GM23248 (cell line): Measurements from ENCODE around the gene EDAR. TPM values are rescaled to one million over a fixed set of nuclear protein-coding genes. Genes with fewer than 3 reads are reported as not detected.

Source experiments
- DNase-seq: peaks from one replicate; pipeline ENCODE4 v3.0.0-alpha.2; 2015
- H2AFZ ChIP-seq: fragments of 200-600 bp; sonication (generic); 2 replicates; pipeline ENCODE4 v1.6.1; 2016; ENCODE audit warnings: antibody characterized with exemption
- H3F3A ChIP-seq: fragments of 200-600 bp; sonication (generic); 2 replicates; pipeline ENCODE4 v1.6.1; 2016; ENCODE audit warnings: mild to moderate bottlenecking, antibody characterized with exemption, mixed run types; ENCODE audit not compliant: insufficient read depth
- H3K27ac ChIP-seq: fragments of 200-600 bp; sonication (generic); 2 replicates; pipeline ENCODE4 v1.5.1; 2016; ENCODE audit warnings: mild to moderate bottlenecking
- H3K27me3 ChIP-seq: fragments of 200-600 bp; sonication (generic); replicated peaks from 2 replicates; pipeline ENCODE4 v1.6.1; 2016; ENCODE audit warnings: mild to moderate bottlenecking; ENCODE audit not compliant: insufficient read depth
- H3K36me3 ChIP-seq: fragments of 200-600 bp; sonication (generic); 2 replicates; pipeline ENCODE4 v1.6.1; 2016; ENCODE audit warnings: low read depth, mild to moderate bottlenecking
- H3K4me1 ChIP-seq: fragments of 200-600 bp; sonication (generic); 2 replicates; pipeline ENCODE4 v1.6.1; 2016; ENCODE audit warnings: mild to moderate bottlenecking; ENCODE audit not compliant: insufficient read depth
- H3K4me2 ChIP-seq: fragments of 200-600 bp; sonication (generic); one replicate; pipeline ENCODE4 v1.6.1; 2016; ENCODE audit warnings: mild to moderate bottlenecking; ENCODE audit not compliant: unreplicated experiment
- H3K4me3 ChIP-seq: fragments of 200-600 bp; sonication (generic); 2 replicates; pipeline ENCODE4 v1.5.1; 2016; ENCODE audit warnings: mild to moderate bottlenecking
- H3K79me2 ChIP-seq: fragments of 200-600 bp; sonication (generic); 2 replicates; pipeline ENCODE4 v1.6.1; 2016; ENCODE audit warnings: mild to moderate bottlenecking; ENCODE audit not compliant: insufficient read depth
- H3K9ac ChIP-seq: fragments of 200-600 bp; sonication (generic); 2 replicates; pipeline ENCODE4 v1.6.1; 2016; ENCODE audit warnings: mild to moderate bottlenecking
- H3K9me2 ChIP-seq: fragments of 200-600 bp; sonication (generic); 2 replicates; pipeline ENCODE4 v1.6.1; 2016; ENCODE audit warnings: mixed run types, mild to moderate bottlenecking, moderate library complexity; ENCODE audit not compliant: insufficient read depth
- H3K9me3 ChIP-seq: fragments of 200-600 bp; sonication (generic); one replicate; pipeline ENCODE4 v1.6.1; 2017; ENCODE audit warnings: low read depth
- H4K20me1 ChIP-seq: fragments of 200-600 bp; sonication (generic); 2 replicates; pipeline ENCODE4 v1.6.0; 2016; ENCODE audit not compliant: insufficient read depth
- EZH2 ChIP-seq: fragments of 200-600 bp; sonication (generic); IDR thresholded peaks from 2 replicates; pipeline ENCODE4 v1.6.1; 2018; ENCODE audit warnings: antibody characterized with exemption, mild to moderate bottlenecking; ENCODE audit not compliant: insufficient read depth, poor library complexity, severe bottlenecking
- EZH2phosphoT487 ChIP-seq: fragments of 200-600 bp; sonication (generic); IDR thresholded peaks from 2 replicates; pipeline ENCODE4 v1.6.1; 2018; ENCODE audit warnings: antibody characterized with exemption, moderate library complexity, mild to moderate bottlenecking, low read depth; ENCODE audit not compliant: insufficient read depth
- WGBS, 2 experiments: methylation state at CpG; one replicate each; pipeline ENCODE4 v1.1.6; 2015 to 2017; ENCODE audit warnings: low lambda C conversion rate in 2 of 2, low coverage in 1 of 2; ENCODE audit errors: missing lambda C conversion rate in 2 of 2; 5-methylcytosine and 5-hydroxymethylcytosine counted together
- in situ Hi-C: fragments of 300-500 bp; cut with MboI; formaldehyde crosslinking; loops from 2 replicates; pipeline ENCODE4 v1.15.0; 2020
- polyA plus RNA-seq: library from polyadenylated mRNA; unstranded; fragments of >200 nt; fragmentation: Nextera tagmentation; extraction: Ambion mirVana; gene quantifications from 2 replicates; pipeline ENCODE4 v1.2.1, GENCODE V29; 2016
- total RNA-seq: library from RNA; depleted of rRNA; stranded (reverse); fragments of >200 nt; shearing (Covaris generic); gene quantifications from 2 replicates; pipeline ENCODE4 v1.2.3, GENCODE V29; 2014

EDAR gene
- total and polyA plus RNA-seq, 2 experiments from 2014 or later: not detected

- H3K79me2 ChIP-seq: no peaks in the 10 kb centered on the region
- H3K9me2 ChIP-seq: no peaks in the 10 kb centered on the region
- no peak overlapping the region for H3K9ac ChIP-seq
- no peaks in the 10 kb centered on the region for H3K36me3 ChIP-seq
- no peaks in the 10 kb centered on the region for H3K27me3 ChIP-seq
- no peak overlapping the region for H3K4me2 ChIP-seq
- in situ Hi-C loops: no loop called here
- WGBS, 2 experiments: 98 to 100% methylated on average over 2 of the region's 2 CpGs
- H4K20me1 ChIP-seq: no peaks in the 10 kb centered on the region
- H3K27ac ChIP-seq: no peak overlapping the region
- H3F3A ChIP-seq: no peaks in the 10 kb centered on the region
- TF ChIP-seq EZH2: no peak
- no peak for TF ChIP-seq EZH2phosphoT487
- no peaks in the 10 kb centered on the region for H3K4me1 ChIP-seq
- no peak overlapping the region for H2AFZ ChIP-seq
- no peak overlapping the region for H3K4me3 ChIP-seq
- no peak for DNase-seq
- H3K9me3 ChIP-seq: no peaks in the 10 kb centered on the region
These were observed 111.5 kb downstream of the EDAR start for GRCh38 chr2:108877506-108877905.

DNA sequence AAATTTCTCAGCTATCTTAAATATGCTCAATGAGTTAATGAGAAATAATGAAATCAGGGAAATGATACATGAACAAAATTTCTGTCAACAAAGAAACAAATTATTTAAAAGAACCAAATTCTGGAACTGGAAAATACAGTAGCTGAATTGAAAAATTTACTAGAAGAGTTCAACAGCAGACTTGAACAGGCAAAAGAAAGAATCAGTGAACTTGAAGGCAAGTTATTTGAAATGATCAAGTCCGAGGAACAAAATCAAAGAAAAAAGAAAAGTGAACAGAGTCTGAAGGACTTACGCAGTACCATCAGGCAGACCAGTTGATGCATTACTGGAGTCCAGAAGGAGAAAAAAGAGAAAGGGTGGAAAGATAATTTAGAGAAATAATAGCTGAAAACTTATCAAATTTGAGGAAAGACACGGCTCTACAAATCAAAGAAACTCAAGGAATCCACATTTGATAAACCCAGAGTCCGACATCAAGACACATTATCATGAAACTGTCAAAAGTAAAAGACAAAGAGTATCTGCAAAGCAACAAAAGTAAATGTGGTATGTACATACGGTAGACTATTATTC, 118.9 kb downstream of the EDAR start:
- H3F3A ChIP-seq: no peaks in the 10 kb centered on the region
- WGBS, 2 experiments: 97 to 98% methylated on average over 5 of the region's 5 CpGs
- H3K79me2 ChIP-seq: no peaks in the 10 kb centered on the region
- H3K4me2 ChIP-seq: no peak overlapping the region
- DNase-seq: no peak
- H2AFZ ChIP-seq: no peak overlapping the region
- H3K9me2 ChIP-seq: no peaks in the 10 kb centered on the region
- H3K9me3 ChIP-seq: no peaks in the 10 kb centered on the region
- H3K9ac ChIP-seq: no peak overlapping the region
- no peaks in the 10 kb centered on the region for H4K20me1 ChIP-seq
- no peak overlapping the region for H3K27ac ChIP-seq
- no peak overlapping the region for H3K4me3 ChIP-seq
- no peaks in the 10 kb centered on the region for H3K36me3 ChIP-seq
- in situ Hi-C loops: no loop called here
- no peak for TF ChIP-seq EZH2
- no peaks in the 10 kb centered on the region for H3K4me1 ChIP-seq
- no peaks in the 10 kb centered on the region for H3K27me3 ChIP-seq

GRCh38 chr2:108869542-108869941, 119.5 kb downstream of the EDAR start:
- Histone ChIP-seq H3K9ac (no peak overlapping the region), H3K79me2 (no peaks in the 10 kb centered on the region), H2AFZ (no peak overlapping the region), H4K20me1 (no peaks in the 10 kb centered on the region), H3F3A (no peaks in the 10 kb centered on the region), H3K36me3 (no peaks in the 10 kb centered on the region), H3K4me2 (no peak overlapping the region), H3K9me2 (no peaks in the 10 kb centered on the region), H3K9me3 (no peaks in the 10 kb centered on the region), H3K4me1 (no peaks in the 10 kb centered on the region), H3K27me3 (no peaks in the 10 kb centered on the region), H3K4me3 (no peak overlapping the region), H3K27ac (no peak overlapping the region)
- 96% methylated on average over 3 of the region's 3 CpGs for WGBS, 2 experiments
- DNase-seq: no peak
- TF ChIP-seq EZH2: no peak
- TF ChIP-seq EZH2phosphoT487: no peak
- in situ Hi-C loops: no loop called here

DNA sequence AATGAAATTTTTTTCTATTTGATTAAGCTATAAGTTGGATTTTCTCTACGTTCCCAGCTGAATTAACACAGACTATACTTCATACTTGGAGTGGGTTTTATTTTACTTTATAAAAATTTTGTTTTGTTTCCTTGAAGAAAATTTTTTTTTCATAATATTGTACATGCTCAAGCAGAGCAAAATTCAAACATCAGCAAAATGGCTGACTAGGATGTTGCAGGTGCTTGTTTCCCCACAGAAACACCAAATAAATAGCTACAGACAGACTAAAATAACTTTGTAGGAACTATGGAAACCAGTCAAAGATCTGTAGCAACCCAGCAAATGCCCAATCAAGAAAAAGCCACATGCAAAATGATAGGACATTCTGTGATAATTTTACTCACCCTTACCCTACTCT, 120.1 kb downstream of the EDAR start:
- Histone ChIP-seq H3F3A (no peaks in the 10 kb centered on the region), H4K20me1 (no peaks in the 10 kb centered on the region), H3K27me3 (no peaks in the 10 kb centered on the region), H3K4me1 (no peaks in the 10 kb centered on the region), H3K27ac (no peak overlapping the region), H2AFZ (no peak overlapping the region), H3K4me2 (no peak overlapping the region), H3K79me2 (no peaks in the 10 kb centered on the region), H3K9me2 (no peaks in the 10 kb centered on the region), H3K36me3 (no peaks in the 10 kb centered on the region), H3K9me3 (no peaks in the 10 kb centered on the region), H3K4me3 (no peak overlapping the region), H3K9ac (no peak overlapping the region)
- TF ChIP-seq EZH2phosphoT487: no peak
- TF ChIP-seq EZH2: no peak
- no peak for DNase-seq
- in situ Hi-C loops: no loop called here
- 97 to 100% methylated on average over 1 of the region's 1 CpG for WGBS, 2 experiments

DNA sequence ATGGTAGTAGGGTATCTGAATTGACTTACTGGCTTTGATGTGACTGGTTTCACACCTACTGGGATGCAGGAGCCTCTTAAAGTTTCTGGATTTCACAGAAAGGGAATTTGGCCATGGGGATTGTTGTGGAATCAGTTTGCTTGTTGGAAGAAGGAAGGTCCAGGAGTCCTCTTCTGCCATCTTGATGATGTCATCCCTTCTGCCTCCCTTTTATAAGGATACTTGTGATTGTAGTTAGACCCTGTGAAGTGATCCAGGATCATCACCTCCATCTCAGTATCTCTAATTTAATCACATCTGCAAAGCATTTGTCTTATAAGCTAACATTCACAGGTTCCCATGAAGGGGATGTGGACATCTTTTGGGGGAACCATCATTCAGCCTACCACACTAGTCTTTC, 123.0 kb downstream of the EDAR start:
- Histone ChIP-seq H3K9ac (no peak overlapping the region), H3K79me2 (no peaks in the 10 kb centered on the region), H4K20me1 (no peaks in the 10 kb centered on the region), H3K9me2 (no peaks in the 10 kb centered on the region), H2AFZ (no peak overlapping the region), H3F3A (no peaks in the 10 kb centered on the region), H3K4me1 (no peaks in the 10 kb centered on the region), H3K27me3 (no peaks in the 10 kb centered on the region), H3K9me3 (no peaks in the 10 kb centered on the region), H3K4me2 (no peak overlapping the region), H3K4me3 (no peak overlapping the region), H3K36me3 (no peaks in the 10 kb centered on the region), H3K27ac (no peak overlapping the region)
- TF ChIP-seq EZH2phosphoT487 (no peak), EZH2 (no peak)
- DNase-seq: no peak
- in situ Hi-C loops: no loop called here
